ENCODE data around the gene TMEM47. TPM values are rescaled to one million over a fixed set of nuclear protein-coding genes. Genes with fewer than 3 reads are reported as not detected.

Gene TMEM47
- 17.8 and 27.0 TPM in 2 replicates for total RNA-seq

GRCh38 chrX:34656842-34657725 lies at the start of gene TMEM47:
Gene TMEM47 (minus strand): TSS chrX:34657285. CDS start chrX:34657029, 256 bp downstream.

Measured in bronchial smooth muscle cell (primary cell).